HEK293 (cell line): ENCODE data around the gene TXNDC15.

ENCODE experiments used
- CTCF ChIA-PET: fragments of 350-600 bp; formaldehyde crosslinking; extraction: SDS; loops from one replicate; lab custom pipeline; 2021; ENCODE audit warnings: antibody characterized with exemption; lab: Yijun Ruan, JAX
- POLR2A ChIA-PET: fragments of 300-600 bp; formaldehyde crosslinking; extraction: SDS; loops from one replicate; lab custom pipeline; 2020; ENCODE audit warnings: antibody characterized with exemption, inconsistent platforms; lab: Yijun Ruan, JAX
- H3K27ac ChIP-seq: fragments of 200-500 bp; sonication (Bioruptor generic); 2 replicates; pipeline ENCODE4 v1.5.1; 2014; ENCODE audit warnings: low read depth, low read length, control low read depth, inconsistent platforms; ENCODE audit errors: extremely low read depth
- H3K36me3 ChIP-seq, 2 experiments: fragments of 200-500 bp in 1 of 2; sonication (Bioruptor generic) in 1 of 2; 1 replicate in 1 of 2; 2 replicates in 1 of 2; pipeline ENCODE4 v1.5.1; 2014 to 2017; ENCODE audit warnings: inconsistent platforms in 2 of 2, low read length in 2 of 2; ENCODE audit not compliant: control insufficient read depth in 2 of 2, insufficient read depth in 1 of 2
- H3K4me1 ChIP-seq: fragments of 200-500 bp; sonication (Bioruptor generic); 2 replicates; pipeline ENCODE4 v1.5.1; 2014; ENCODE audit warnings: mild to moderate bottlenecking, low read length, inconsistent platforms; ENCODE audit not compliant: control insufficient read depth, insufficient read depth
- H3K4me3 ChIP-seq: 2 replicates; pipeline ENCODE4 v1.5.1; 2011; ENCODE audit warnings: low read depth, mild to moderate bottlenecking, control low read depth, low read length, moderate library complexity
- H3K9me3 ChIP-seq: fragments of 200-500 bp; sonication (Bioruptor generic); 2 replicates; pipeline ENCODE4 v1.5.1; 2014; ENCODE audit warnings: low read depth, low read length, inconsistent platforms; ENCODE audit not compliant: control insufficient read depth, insufficient read depth
- BCL11A ChIP-seq: fragments of 450-650 bp; formaldehyde crosslinking; IDR thresholded peaks from 2 replicates; pipeline ENCODE4 v1.5.1; 2016; ENCODE audit warnings: low read depth, missing biosample characterization, missing genetic modification characterization
- KLF17 ChIP-seq: fragments of 450-650 bp; formaldehyde crosslinking; IDR thresholded peaks from 2 replicates; pipeline ENCODE4 v1.5.1; 2016; ENCODE audit warnings: missing biosample characterization, missing genetic modification characterization
- PRDM1 ChIP-seq: fragments of 450-650 bp; formaldehyde crosslinking; IDR thresholded peaks from 2 replicates; pipeline ENCODE4; 2016; ENCODE audit warnings: missing biosample characterization, missing genetic modification characterization
- RBAK ChIP-seq: fragments of 450-650 bp; formaldehyde crosslinking; IDR thresholded peaks from 2 replicates; pipeline ENCODE4 v1.5.1; 2016; ENCODE audit warnings: missing biosample characterization, missing genetic modification characterization
- REPIN1 ChIP-seq: fragments of 450-650 bp; formaldehyde crosslinking; IDR thresholded peaks from 2 replicates; pipeline ENCODE4 v1.5.1; 2017; ENCODE audit warnings: missing biosample characterization, missing genetic modification characterization, low read depth
- ZBTB7A ChIP-seq: fragments of 450-650 bp; formaldehyde crosslinking; IDR thresholded peaks from 2 replicates; pipeline ENCODE4 v1.5.1; 2016; ENCODE audit warnings: low read depth, missing biosample characterization, missing genetic modification characterization
- ZNF121 ChIP-seq: fragments of 450-650 bp; formaldehyde crosslinking; IDR thresholded peaks from 2 replicates; pipeline ENCODE4 v1.5.1; 2016; ENCODE audit warnings: missing biosample characterization, missing genetic modification characterization
- ZNF140 ChIP-seq: fragments of 450-650 bp; formaldehyde crosslinking; IDR thresholded peaks from 2 replicates; pipeline ENCODE4 v1.5.1; 2016; ENCODE audit warnings: missing biosample characterization, missing genetic modification characterization
- ZNF157 ChIP-seq: fragments of 450-650 bp; formaldehyde crosslinking; IDR thresholded peaks from 2 replicates; pipeline ENCODE4 v1.5.1; 2016; ENCODE audit warnings: missing biosample characterization, missing genetic modification characterization
- ZNF174 ChIP-seq: fragments of 450-650 bp; formaldehyde crosslinking; IDR thresholded peaks from 2 replicates; pipeline ENCODE4 v1.5.0; 2017; ENCODE audit warnings: missing biosample characterization, mild to moderate bottlenecking, missing genetic modification characterization
- ZNF202 ChIP-seq: fragments of 450-650 bp; formaldehyde crosslinking; IDR thresholded peaks from 2 replicates; pipeline ENCODE4 v1.5.1; 2016; ENCODE audit warnings: missing biosample characterization, missing genetic modification characterization, borderline replicate concordance
- ZNF221 ChIP-seq: fragments of 450-650 bp; formaldehyde crosslinking; IDR thresholded peaks from 2 replicates; pipeline ENCODE4 v1.5.1; 2017; ENCODE audit warnings: missing biosample characterization, missing genetic modification characterization, borderline replicate concordance
- ZNF24 ChIP-seq: fragments of 450-650 bp; formaldehyde crosslinking; IDR thresholded peaks from 2 replicates; pipeline ENCODE4 v1.5.1; 2016; ENCODE audit warnings: missing biosample characterization, missing genetic modification characterization
- ZNF585B ChIP-seq: fragments of 450-650 bp; formaldehyde crosslinking; IDR thresholded peaks from 2 replicates; pipeline ENCODE4 v1.5.1; 2016; ENCODE audit warnings: missing biosample characterization, missing genetic modification characterization
- ZNF670 ChIP-seq: fragments of 450-650 bp; formaldehyde crosslinking; IDR thresholded peaks from 2 replicates; pipeline ENCODE4 v1.5.1; 2016; ENCODE audit warnings: missing biosample characterization, missing genetic modification characterization, low read depth
- ZSCAN23 ChIP-seq: fragments of 450-650 bp; formaldehyde crosslinking; IDR thresholded peaks from 2 replicates; pipeline ENCODE4 v1.5.1; 2016; ENCODE audit warnings: missing biosample characterization, missing genetic modification characterization
- TF ChIP-seq, protein P1 (sequence below): fragments of 450-650 bp; formaldehyde crosslinking; IDR thresholded peaks from 2 replicates; pipeline ENCODE4 v1.5.1; 2016; ENCODE audit warnings: missing biosample characterization, missing genetic modification characterization
- TF ChIP-seq, protein P2 (sequence below): fragments of 450-650 bp; formaldehyde crosslinking; IDR thresholded peaks from 2 replicates; pipeline ENCODE4 v1.5.1; 2016; ENCODE audit warnings: missing biosample characterization, missing genetic modification characterization
- TF ChIP-seq, protein P3 (sequence below): fragments of 450-650 bp; formaldehyde crosslinking; conservative IDR thresholded peaks from 2 replicates; pipeline ENCODE4 v1.5.1; 2016; ENCODE audit warnings: low read depth, missing biosample characterization, missing genetic modification characterization
- TF ChIP-seq, protein P4 (sequence below): fragments of 450-650 bp; IDR thresholded peaks from 2 replicates; pipeline ENCODE4 v1.5.1; 2018; ENCODE audit warnings: missing biosample characterization, mild to moderate bottlenecking, missing genetic modification characterization

The TXNDC15 gene

GRCh38 chr5:134845335-134845851, 28.8 kb upstream of the TXNDC15 start (continued):
- TF ChIP-seq, protein P1, sequence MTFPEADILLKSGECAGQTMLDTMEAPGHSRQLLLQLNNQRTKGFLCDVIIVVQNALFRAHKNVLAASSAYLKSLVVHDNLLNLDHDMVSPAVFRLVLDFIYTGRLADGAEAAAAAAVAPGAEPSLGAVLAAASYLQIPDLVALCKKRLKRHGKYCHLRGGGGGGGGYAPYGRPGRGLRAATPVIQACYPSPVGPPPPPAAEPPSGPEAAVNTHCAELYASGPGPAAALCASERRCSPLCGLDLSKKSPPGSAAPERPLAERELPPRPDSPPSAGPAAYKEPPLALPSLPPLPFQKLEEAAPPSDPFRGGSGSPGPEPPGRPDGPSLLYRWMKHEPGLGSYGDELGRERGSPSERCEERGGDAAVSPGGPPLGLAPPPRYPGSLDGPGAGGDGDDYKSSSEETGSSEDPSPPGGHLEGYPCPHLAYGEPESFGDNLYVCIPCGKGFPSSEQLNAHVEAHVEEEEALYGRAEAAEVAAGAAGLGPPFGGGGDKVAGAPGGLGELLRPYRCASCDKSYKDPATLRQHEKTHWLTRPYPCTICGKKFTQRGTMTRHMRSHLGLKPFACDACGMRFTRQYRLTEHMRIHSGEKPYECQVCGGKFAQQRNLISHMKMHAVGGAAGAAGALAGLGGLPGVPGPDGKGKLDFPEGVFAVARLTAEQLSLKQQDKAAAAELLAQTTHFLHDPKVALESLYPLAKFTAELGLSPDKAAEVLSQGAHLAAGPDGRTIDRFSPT (tag by site-specific recombination), result no peak
- TF ChIP-seq RBAK (tag by site-specific recombination) (no peak), REPIN1 (no peak), ZNF585B (no peak), BCL11A (no peak), ZBTB7A (no peak), ZNF670 (tag by site-specific recombination) (no peak), ZNF24 (tag by site-specific recombination) (0 out of 2 replicates have a peak, but pooled peaks have one; percentile 60)
- TF ChIP-seq, protein P2, sequence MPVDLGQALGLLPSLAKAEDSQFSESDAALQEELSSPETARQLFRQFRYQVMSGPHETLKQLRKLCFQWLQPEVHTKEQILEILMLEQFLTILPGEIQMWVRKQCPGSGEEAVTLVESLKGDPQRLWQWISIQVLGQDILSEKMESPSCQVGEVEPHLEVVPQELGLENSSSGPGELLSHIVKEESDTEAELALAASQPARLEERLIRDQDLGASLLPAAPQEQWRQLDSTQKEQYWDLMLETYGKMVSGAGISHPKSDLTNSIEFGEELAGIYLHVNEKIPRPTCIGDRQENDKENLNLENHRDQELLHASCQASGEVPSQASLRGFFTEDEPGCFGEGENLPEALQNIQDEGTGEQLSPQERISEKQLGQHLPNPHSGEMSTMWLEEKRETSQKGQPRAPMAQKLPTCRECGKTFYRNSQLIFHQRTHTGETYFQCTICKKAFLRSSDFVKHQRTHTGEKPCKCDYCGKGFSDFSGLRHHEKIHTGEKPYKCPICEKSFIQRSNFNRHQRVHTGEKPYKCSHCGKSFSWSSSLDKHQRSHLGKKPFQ, result no peak
- TF ChIP-seq, protein P3, sequence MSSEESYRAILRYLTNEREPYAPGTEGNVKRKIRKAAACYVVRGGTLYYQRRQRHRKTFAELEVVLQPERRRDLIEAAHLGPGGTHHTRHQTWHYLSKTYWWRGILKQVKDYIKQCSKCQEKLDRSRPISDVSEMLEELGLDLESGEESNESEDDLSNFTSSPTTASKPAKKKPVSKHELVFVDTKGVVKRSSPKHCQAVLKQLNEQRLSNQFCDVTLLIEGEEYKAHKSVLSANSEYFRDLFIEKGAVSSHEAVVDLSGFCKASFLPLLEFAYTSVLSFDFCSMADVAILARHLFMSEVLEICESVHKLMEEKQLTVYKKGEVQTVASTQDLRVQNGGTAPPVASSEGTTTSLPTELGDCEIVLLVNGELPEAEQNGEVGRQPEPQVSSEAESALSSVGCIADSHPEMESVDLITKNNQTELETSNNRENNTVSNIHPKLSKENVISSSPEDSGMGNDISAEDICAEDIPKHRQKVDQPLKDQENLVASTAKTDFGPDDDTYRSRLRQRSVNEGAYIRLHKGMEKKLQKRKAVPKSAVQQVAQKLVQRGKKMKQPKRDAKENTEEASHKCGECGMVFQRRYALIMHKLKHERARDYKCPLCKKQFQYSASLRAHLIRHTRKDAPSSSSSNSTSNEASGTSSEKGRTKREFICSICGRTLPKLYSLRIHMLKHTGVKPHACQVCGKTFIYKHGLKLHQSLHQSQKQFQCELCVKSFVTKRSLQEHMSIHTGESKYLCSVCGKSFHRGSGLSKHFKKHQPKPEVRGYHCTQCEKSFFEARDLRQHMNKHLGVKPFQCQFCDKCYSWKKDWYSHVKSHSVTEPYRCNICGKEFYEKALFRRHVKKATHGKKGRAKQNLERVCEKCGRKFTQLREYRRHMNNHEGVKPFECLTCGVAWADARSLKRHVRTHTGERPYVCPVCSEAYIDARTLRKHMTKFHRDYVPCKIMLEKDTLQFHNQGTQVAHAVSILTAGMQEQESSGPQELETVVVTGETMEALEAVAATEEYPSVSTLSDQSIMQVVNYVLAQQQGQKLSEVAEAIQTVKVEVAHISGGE (tag by site-specific recombination), result no peak

DNA sequence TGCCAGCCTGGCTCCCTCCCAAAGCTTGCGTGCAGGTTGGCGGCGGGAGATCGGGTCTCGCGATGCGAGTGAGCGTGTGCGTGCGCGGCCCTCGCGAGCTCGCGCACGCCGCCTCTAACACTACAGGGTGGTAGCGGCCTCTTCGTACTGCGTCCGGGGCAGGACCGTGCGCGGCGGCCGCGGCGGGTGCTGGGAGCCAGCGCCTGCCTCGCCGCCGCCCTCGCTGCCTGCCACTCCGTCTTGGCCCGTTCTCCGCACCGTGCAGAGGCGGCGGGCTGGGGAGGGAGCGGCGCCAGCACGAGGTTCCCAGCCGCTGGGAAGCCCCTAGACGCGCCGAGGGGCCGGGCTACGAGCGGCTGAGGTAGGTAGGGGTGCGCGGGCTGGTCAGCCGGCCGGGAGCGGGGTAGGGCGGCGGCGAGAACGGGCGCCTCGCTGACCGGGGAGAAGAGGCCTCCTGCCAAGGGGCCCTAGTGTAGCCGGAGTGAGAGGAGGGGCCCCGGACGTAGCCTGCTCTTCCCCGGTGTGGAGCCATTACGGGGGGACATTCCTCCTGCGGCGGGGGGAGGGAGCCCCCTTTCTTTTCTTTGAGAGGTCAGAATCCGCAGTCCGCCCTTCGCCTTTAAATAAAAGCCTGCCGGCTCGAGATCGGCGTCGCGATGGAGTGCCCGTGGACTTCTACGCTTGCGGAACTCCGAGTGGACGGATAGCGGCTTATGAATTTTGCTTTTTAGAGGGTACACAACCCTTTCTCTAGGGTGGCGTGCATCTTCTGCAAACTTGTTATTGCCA, 28.1 kb upstream of the TXNDC15 start, which contains the start of gene C5orf24:
TSS of gene C5orf24 (plus strand) at position 117 of the 789 bp plus-strand sequence. CDS start 8,933 bp downstream, outside the sequence.
- Histone ChIP-seq H3K27ac (peak within 1 kb of the TSS; percentile 97), H3K4me1 (peaks cover 9% of the 10 kb centered on the region; the same call in 1 of the 2 replicates), H3K36me3 (peaks cover 10 to 17% of the 10 kb centered on the region in 2 experiments; a peak in 2 of 3 replicates), H3K9me3 (no peaks in the 10 kb centered on the region), H3K4me3 (peak within 1 kb of the TSS; percentile 87)
- POLR2A ChIA-PET, result interaction anchor here (0.5 to 1.8 kb wide), 15 partner anchors 8 to 479 kb away, joined by 3 to 16 read pairs (median 5); partner anchors contain the start of genes CAMLG, CDKL3, DDX46 and PCBD2
- CTCF ChIA-PET, result interaction anchor here (0.5 to 1.5 kb wide), 5 partner anchors 10 to 88 kb away, joined by 3 to 7 read pairs (median 4); partner anchors contain the start of genes DDX46 and PCBD2
- peak; percentile 64 for TF ChIP-seq ZNF121 (tag by site-specific recombination)
- TF ChIP-seq ZNF157, result no peak
- TF ChIP-seq KLF17, result no peak
- TF ChIP-seq ZNF140 (tag by site-specific recombination), result no peak
- no peak for TF ChIP-seq ZNF174 (tag by site-specific recombination)
- TF ChIP-seq PRDM1, result no peak
- TF ChIP-seq, protein P4, sequence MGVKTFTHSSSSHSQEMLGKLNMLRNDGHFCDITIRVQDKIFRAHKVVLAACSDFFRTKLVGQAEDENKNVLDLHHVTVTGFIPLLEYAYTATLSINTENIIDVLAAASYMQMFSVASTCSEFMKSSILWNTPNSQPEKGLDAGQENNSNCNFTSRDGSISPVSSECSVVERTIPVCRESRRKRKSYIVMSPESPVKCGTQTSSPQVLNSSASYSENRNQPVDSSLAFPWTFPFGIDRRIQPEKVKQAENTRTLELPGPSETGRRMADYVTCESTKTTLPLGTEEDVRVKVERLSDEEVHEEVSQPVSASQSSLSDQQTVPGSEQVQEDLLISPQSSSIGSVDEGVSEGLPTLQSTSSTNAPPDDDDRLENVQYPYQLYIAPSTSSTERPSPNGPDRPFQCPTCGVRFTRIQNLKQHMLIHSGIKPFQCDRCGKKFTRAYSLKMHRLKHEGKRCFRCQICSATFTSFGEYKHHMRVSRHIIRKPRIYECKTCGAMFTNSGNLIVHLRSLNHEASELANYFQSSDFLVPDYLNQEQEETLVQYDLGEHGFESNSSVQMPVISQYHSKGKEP (tag by site-specific recombination), result peak; percentile 8; the same call in 1 of the 2 replicates
- no peak for TF ChIP-seq ZSCAN23
- TF ChIP-seq REPIN1, result no peak
- TF ChIP-seq ZNF221 (tag by site-specific recombination), result no peak
- no peak for TF ChIP-seq ZNF202 (tag by site-specific recombination)
